HG03196 (cell line): Measurements from ENCODE around the gene PITPNC1.
"Not testable (repeated sequence)": the region's sequence is repeated elsewhere in the genome, so short reads cannot be mapped to it uniquely, and the experiment has no call there.

Source experiments
- ATAC-seq: cut with Tn5 transposase; IDR thresholded peaks from one replicate; pipeline ENCODE4 v1.9.1; 2021; ENCODE audit not compliant: unreplicated experiment

The PITPNC1 gene

DNA sequence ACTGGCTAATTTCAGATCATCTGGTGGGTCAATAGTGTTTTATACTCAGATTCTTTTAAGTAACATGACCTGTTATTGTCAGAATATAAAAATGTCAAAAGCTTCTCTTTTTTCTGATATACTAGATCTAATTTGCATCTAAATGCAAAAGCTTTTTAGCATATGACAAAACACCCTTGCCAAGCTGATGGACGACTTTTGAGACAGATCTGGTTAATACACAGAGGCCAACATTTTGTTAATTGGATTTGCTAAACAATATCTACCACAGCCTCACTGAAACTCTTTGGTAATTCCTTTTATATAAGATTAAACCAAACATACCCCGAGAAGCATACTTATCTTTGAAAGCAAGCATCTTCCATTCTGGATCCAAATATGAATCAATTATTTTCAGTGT, 330.4 kb downstream of the PITPNC1 start:
- ATAC-seq, result no peak

DNA sequence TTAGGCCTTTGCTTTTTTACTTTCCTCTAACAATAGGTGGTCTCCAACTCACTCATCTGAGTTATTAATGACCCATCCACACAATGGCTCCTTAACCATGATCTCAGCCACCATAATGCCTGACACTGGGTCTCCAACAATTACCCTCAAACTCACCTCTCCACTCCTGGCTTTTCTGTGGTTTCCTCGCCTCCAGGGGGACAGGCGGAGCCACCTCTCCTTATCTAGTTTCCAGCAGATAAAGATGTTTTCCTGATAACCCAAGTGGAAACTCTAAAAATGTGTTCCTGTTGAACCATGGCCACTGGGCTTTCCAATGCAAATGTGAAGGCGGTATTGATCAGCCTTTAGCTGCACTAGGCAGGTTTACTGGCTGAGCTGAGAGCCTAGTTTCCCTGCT, 331.3 kb downstream of the PITPNC1 start:
- no peak for ATAC-seq

DNA sequence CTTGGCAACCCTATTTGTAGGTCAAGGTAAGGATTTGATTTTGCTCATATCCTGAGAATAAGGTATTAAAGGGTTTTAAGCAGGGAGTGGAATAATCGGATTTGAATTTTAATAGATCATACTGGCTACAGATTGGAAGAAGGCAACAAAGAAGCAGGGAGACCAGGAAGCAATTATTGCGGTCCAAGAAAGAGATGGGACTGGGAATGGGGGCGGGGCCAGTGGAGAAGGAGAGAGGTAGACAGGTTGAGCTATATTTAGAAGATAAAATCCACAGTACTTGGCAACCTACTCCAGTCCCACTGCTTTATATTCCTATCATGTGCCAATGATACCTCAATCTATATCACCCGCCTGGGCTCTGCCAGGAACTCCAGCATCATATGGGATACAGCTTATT, 334.8 kb downstream of the PITPNC1 start:
- no peak for ATAC-seq

DNA sequence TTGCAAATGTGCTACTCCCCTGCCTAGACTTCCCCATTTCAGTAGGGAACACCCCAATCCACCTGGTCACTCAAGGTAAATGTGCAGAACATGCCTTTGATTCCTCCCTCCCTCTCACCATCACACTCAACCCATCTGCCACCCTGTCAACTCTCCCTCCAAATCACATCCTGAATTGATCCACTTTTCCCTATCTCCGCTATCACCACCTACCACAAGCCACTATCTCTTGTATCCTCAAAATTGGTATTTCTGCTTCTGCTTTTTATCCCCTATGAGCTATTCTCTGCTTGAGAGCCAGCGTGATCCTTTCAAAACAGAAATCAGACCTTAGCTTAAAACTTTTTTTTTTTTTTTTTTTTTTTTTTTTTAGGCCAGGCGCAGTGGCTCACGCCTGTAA, 335.3 kb downstream of the PITPNC1 start:
- ATAC-seq, result no peak

DNA sequence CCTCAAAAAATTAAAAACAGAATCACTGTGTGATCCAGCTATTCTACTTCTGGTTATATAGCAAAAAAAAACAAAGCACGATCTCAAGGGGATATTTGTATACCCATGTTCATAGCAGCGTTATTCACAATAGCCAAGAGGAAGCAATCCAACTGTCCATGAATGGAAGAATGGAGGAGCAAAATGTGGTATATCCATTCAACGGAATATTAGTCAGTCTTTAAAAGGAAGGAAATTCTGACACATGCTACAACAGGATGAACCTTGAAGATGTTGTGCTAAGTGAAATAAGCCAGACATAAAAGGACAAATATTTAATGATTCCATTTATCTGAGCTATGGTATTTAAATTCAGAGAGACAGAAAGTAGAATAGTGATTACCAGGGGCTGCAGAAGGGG, 336.1 kb downstream of the PITPNC1 start:
- no peak for ATAC-seq

DNA sequence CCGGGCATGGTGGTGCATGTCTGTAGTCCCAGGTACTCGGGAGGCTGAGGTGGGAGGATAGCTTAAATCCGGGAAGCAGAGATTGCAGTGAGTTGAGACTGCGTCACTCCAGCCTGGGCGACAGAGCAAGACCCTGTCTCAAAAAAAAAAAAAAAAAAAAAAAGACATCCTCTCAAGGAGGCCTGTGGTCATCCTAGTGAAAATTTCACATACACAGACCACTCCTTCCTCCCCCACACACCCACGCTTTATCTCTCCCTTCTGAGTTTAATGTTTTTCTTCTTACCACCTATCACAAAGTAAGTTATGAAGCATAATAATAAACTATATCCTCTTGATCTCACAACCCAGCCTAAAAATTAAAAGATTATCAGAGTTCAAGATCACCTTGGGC, 339.3 kb downstream of the PITPNC1 start:
- no peak for ATAC-seq

DNA sequence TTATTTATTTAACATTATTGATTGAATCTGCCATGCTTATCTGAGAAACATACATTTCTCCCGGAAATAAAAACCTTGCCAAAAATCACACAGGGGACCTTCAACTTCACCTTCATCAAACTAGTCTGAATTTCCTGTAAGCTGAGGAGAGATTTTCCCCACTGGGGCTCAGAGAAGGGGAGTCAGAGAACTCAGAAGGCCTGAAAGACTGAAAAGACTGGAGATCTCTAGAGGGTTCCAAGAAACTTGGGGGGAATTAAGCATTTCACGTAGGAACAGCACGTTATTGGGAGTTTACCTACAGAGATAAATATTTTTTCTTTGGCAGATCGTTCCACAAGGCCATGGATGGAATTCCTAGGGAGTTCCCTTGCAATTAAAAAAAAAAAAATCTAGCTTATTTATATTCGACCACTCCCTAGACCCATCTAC, 340.1 kb downstream of the PITPNC1 start:
- ATAC-seq, result no peak

DNA sequence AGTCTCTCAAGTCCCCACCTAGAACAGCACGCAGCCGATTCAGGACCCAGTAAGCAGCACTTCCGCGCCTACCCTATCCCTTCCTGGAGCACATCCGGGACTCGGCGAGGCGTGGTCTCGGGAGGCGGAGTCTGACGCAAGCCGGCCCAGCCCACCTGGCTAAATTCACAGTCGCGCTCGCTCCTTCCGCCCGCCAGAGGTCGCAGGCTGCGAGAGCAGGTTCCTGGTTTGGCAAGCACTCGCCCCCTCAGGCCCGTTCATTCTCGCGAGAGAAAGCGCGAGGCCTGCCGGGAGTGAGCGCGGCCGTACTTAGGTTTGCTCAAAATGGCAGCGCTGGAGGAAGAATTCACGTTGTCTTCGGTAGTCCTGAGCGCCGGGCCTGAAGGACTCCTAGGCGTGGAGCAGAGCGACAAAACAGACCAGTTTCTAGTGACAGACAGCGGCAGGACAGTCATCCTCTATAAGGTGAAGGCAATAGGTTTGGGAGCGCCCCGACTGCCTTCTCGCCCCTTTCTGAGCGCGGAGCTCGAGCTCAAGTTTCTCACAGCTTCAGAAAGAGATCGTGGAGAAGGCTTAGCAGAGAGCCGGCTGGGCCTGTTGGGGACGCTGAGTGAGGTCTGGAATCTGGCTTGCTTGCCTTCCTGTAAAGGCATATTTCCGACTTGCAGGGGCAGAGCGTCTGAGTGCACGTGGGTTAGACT, 340.7 kb downstream of the PITPNC1 start, which contains the start of gene NOL11:
Gene NOL11 (plus strand): TSS at position 313 of the 701 bp plus-strand sequence. CDS start 12 bp downstream, at position 325.
- peak; percentile 95 for ATAC-seq

DNA sequence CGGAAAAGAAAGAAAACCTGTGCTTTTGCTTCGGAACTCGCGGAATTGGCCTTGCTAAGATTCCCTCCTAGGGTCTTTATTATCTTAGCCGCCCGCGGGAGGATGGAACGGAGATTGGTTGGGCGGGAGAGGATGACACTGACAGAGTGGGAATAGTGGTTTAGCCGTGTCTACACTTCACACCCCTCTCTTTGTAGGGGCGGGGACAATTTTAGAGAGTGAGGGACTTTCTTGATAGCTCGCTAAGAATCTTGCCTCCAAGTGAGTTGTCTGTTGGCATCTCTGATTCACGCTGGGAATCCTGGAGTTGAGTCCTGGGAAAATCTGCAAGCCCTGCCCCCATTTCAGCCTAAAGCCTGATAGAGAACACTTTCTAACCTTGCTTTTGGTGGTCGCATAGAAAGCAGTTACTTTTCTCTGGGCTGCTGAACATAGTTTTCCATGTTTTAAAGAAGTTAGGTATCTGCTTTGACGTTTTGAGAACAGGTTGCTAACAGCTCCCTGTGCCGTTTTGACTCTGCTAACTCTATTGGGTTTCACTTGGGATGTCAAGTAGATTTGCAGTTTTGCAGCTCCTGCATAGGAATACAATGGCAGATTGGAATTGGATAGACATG, 341.4 kb downstream of the PITPNC1 start:
- ATAC-seq, result peak; percentile 4

DNA sequence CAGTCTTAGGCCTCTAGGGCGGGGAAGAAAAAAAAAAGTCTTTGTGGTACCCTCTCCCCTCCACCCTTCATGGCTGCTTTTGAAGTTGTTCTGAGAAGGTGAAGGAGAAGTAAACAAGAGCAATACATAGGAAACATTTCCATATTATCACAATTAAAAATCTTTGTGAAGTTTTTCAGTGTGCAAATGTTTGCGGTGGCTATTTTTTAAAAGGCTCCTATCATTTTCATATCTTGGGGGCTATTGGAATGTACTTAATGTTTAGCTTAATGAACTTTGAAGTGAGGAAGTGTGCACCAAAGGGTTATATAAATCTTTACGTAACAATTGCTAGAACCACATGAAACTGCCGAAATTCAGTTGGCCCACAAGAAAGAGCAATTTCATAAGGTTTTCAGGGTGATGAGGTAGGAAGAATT, 348.3 kb downstream of the PITPNC1 start:
- no peak for ATAC-seq

DNA sequence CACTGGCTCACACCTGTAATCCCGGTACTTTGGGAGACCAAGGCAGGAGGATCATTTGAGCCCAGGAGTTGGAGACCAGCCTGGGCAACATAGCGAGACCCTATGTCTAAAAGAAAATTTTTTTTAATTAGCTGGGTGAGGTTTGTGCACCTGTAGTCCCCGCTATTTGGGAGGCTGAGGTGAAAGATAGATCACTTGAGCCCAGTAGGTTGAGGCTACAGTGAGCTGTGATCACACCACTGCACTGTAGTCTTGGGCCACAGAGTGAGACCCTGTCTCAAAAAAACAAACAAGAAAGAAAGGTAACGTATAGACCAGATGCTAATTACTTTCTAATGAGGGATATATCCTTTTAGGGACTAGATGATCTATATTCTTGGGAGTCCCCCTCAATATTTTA, 348.7 kb downstream of the PITPNC1 start:
- no peak for ATAC-seq

DNA sequence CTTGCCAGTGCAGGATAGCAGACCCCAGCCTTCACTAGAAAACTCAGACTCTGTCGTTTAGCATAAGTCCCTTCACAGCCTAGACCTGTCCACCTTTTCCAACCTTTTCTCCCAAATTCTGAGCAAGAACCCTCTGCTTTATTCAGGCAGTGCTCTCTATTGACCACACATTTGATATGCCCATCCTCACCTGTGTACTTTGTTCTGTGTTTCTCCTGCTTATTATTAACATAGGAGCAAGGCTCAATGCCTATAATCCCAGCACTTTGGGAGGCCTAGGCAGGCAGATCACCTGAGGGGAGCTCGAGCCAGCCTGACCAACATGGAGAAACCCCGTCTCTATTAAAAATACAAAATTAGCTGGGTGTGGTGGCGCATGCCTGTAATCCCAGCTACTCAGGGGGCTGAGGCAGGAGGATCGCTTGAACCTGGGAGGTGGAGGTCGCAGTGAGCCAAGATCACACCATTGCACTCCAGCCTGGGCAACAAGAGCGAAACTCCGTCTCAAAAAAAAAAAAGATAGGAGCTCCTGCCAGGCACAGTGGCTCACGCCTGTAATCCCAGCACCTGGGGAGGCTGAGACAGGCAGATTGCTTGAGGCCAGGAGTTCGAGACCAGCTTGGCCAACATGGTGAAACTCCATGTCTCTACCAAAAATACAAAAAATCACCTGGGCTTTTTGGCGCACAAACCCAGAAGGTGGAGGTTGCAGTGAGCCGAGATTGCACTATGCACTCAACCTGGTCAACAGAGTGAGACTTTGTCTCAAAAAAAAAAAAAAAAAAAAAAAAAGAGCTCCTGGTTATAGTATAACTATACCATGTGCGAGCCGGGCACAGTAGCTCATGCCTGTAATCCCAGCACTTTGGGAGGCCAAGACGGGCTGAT, 350.3 kb downstream of the PITPNC1 start:
- not testable (repeated sequence) for ATAC-seq

DNA sequence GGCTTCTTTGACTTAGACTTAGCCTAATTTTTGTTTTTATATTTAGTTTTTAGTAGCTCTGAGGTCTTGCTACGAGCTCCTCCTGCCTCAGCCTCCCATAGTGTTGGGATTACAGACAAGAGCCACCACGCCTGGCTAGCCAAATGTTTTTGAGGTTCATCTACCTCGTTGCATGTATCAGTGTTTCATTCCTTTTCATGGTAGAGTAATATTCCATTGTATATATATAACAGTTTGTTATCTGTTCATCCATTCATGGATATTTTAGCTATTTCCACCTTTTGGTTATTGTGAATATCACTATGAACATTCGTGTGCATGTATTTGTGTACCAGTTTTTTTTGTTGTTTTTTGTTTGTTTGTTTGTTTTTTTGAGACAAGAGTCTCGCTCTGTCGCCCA, 352.8 kb downstream of the PITPNC1 start:
- no peak for ATAC-seq

DNA sequence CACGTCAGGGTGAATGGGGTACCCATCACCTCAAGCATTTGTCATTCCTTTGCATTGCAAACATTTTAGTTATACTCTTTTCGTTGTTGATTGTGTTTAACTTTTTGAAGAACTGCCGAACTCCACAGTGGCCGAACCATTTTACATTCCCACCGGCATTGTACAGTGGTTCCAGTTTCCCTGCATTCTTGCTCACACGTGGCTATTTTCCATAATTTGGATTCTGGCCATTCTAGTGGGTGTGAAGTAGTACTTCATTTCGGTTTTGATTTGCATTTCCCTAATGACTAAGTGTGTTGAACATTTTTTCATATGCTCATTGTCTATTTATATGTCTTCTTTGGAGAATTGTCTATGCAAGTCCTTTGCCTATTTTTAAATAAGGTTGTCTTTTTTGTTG, 353.6 kb downstream of the PITPNC1 start:
- no peak for ATAC-seq

DNA sequence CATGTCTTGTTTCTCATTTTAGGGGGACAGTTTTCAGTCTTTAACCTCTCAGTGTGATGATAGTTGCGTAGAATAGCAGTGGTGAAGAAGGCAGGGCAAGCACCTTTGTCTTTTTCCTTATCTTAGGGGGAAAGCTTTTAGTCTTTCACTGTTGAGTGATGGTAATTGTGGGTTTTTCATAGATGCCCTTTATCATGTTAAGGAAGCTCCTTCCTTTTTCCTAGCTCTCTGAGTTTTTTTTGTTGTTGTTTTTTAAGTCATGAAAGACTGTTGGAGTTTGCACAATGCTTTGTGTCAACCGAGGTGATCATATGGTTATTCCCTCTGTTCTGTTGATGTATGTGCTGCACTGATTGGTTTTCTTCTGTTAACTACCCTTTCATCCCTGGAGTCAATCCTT, 356.4 kb downstream of the PITPNC1 start:
- ATAC-seq, result no peak

DNA sequence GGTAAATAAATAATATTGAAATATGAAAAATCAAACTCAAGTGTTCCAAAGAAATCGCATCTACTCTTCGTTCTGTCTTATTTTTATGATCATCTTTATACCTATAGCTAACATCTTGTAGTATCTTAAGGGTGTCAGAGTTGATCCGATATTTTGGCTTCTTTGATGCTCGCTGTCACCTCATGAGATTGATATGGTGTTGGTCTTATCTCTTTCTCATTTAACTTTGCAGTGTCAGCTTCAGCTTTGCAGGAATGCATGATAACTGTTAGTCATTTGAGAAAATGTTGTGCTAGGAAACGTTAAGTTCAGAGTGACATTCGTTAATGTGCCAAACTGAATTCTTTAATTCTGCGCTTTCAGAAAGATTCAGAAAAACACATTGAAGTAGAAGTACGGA, 360.1 kb downstream of the PITPNC1 start:
- ATAC-seq, result no peak

DNA sequence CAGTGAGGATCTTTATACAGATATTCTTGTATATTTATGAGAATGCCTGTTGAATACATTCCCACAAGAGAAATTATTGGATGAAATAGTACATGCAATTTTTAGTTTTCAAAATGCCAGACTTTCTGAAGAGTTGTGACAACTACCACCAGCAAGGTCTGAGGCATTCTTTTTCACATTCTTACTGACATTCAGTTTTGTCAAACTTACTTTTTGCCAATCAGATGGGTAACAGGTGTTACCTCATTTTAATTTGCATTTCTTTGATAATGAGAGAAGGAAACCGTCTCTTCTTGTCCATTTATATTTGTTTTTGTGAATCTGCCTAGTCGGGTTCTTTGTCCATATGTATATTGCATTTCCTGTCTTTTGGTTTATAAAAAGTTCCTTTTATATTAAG, 364.9 kb downstream of the PITPNC1 start:
- no peak for ATAC-seq
